ENCODE data around the gene GKN1. TPM values are rescaled to one million over a fixed set of nuclear protein-coding genes. Genes with fewer than 3 reads are reported as not detected.
A peak's percentile ranks its signal among the peaks of the same experiment; 100 is the strongest.

Gene GKN1
- total and polyA plus RNA-seq, 2 donors (not counting 1 experiment from before 2014, with no cell fraction given) = not detected

- Histone ChIP-seq H3K27ac (ENCODE audit: insufficient read depth, low read length) (no peak overlapping the region), H3K36me3 (ENCODE audit: control insufficient read depth, insufficient read depth, low read length) (no peaks in the 10 kb centered on the region), H4K20me1 (ENCODE audit: control insufficient read depth, extremely low read depth, insufficient read depth, low read length) (no peaks in the 10 kb centered on the region), H3K4me3 (replicated peaks in 1 of 4; ENCODE audit: control extremely low read depth in 1 of 4, insufficient read depth in 1 of 4, low read depth in 3 of 4, low read length in 4 of 4) (no peak overlapping the region), H3K9me3 (ENCODE audit: control insufficient read depth, insufficient read depth, low read depth, low read length) (no peaks in the 10 kb centered on the region), H3K4me2 (ENCODE audit: extremely low read depth, insufficient read depth, low read length) (no peak overlapping the region), H3K4me1 (ENCODE audit: control insufficient read depth, extremely low read depth, insufficient read depth, low read length) (no peaks in the 10 kb centered on the region), H3K9ac (ENCODE audit: insufficient read depth, low read length) (no peak overlapping the region), H3K79me2 (ENCODE audit: control insufficient read depth, insufficient read depth, low read length) (no peaks in the 10 kb centered on the region), H3K27me3 (ENCODE audit: control insufficient read depth, insufficient read depth, low read length) (peaks cover 10% of the 10 kb centered on the region), H2AFZ (ENCODE audit: low read length) (no peak overlapping the region)
- TF ChIP-seq EZH2 (IDR thresholded peaks at IDR 0.05; ENCODE audit: low read length, missing control alignments) (no peak), CTCF (conservative IDR thresholded peaks at IDR 0.05 in 1 of 2, IDR thresholded peaks at IDR 0.05 in 1 of 2; ENCODE audit: low read depth in 1 of 2, low read length in 2 of 2) (no peak)
- no peak for DNase-seq (ENCODE audit: low read depth in 2 of 2)
These were observed 43.2 kb upstream of the GKN1 start for GRCh38 chr2:68931149-68931711.

- no peaks in the 10 kb centered on the region for H3K79me2 ChIP-seq (ENCODE audit: control insufficient read depth, insufficient read depth, low read length)
- H3K9me3 ChIP-seq (ENCODE audit: control insufficient read depth, insufficient read depth, low read depth, low read length) = no peaks in the 10 kb centered on the region
- peak in 1 of 2 donors; percentile 63 for DNase-seq (ENCODE audit: low read depth in 2 of 2)
- no peak overlapping the region for H3K9ac ChIP-seq (ENCODE audit: insufficient read depth, low read length)
- no peaks in the 10 kb centered on the region for H3K4me1 ChIP-seq (ENCODE audit: control insufficient read depth, extremely low read depth, insufficient read depth, low read length)
- peaks cover 8% of the 10 kb centered on the region for H3K27me3 ChIP-seq (ENCODE audit: control insufficient read depth, insufficient read depth, low read length)
- no peak overlapping the region for H3K27ac ChIP-seq (ENCODE audit: insufficient read depth, low read length)
- H3K4me2 ChIP-seq (ENCODE audit: extremely low read depth, insufficient read depth, low read length) = no peak overlapping the region
- H2AFZ ChIP-seq (ENCODE audit: low read length) = no peak overlapping the region
- H3K4me3 ChIP-seq (replicated peaks in 1 of 4; ENCODE audit: control extremely low read depth in 1 of 4, insufficient read depth in 1 of 4, low read depth in 3 of 4, low read length in 4 of 4) = no peak overlapping the region
- H3K36me3 ChIP-seq (ENCODE audit: control insufficient read depth, insufficient read depth, low read length) = no peaks in the 10 kb centered on the region
- H4K20me1 ChIP-seq (ENCODE audit: control insufficient read depth, extremely low read depth, insufficient read depth, low read length) = no peaks in the 10 kb centered on the region
- no peak for TF ChIP-seq CTCF (conservative IDR thresholded peaks at IDR 0.05 in 1 of 2, IDR thresholded peaks at IDR 0.05 in 1 of 2; ENCODE audit: low read depth in 1 of 2, low read length in 2 of 2)
- TF ChIP-seq EZH2 (IDR thresholded peaks at IDR 0.05; ENCODE audit: low read length, missing control alignments) = no peak
These were observed 42.6 kb upstream of the GKN1 start for GRCh38 chr2:68931799-68932198.

DNA sequence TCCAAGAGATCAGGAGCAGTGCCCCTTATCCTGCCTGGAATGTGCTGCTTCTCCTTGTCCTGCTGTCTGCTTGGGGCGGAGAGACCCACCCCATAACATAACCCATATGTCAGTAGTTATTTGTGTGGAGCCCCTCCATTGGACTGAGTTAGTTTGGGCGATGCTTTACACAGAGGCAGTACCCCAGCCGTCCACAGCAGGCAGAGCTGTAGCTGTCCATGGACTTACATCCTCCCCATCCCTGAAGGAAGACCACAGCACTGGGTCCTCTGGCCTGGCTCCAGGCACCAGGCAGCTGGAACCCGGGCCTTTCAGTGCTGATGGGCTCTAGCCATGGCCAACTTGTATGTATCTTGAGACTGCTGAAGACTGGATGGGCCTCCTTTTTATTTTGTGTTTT, 42.0 kb upstream of the GKN1 start:
- no peak overlapping the region for H3K27ac ChIP-seq (ENCODE audit: insufficient read depth, low read length)
- H2AFZ ChIP-seq (ENCODE audit: low read length) = no peak overlapping the region
- H3K4me1 ChIP-seq (ENCODE audit: control insufficient read depth, extremely low read depth, insufficient read depth, low read length) = no peaks in the 10 kb centered on the region
- no peaks in the 10 kb centered on the region for H3K36me3 ChIP-seq (ENCODE audit: control insufficient read depth, insufficient read depth, low read length)
- peaks cover 8% of the 10 kb centered on the region for H3K27me3 ChIP-seq (ENCODE audit: control insufficient read depth, insufficient read depth, low read length)
- no peaks in the 10 kb centered on the region for H3K9me3 ChIP-seq (ENCODE audit: control insufficient read depth, insufficient read depth, low read depth, low read length)
- no peak overlapping the region for H3K9ac ChIP-seq (ENCODE audit: insufficient read depth, low read length)
- no peaks in the 10 kb centered on the region for H4K20me1 ChIP-seq (ENCODE audit: control insufficient read depth, extremely low read depth, insufficient read depth, low read length)
- no peak for DNase-seq (ENCODE audit: low read depth in 2 of 2)
- TF ChIP-seq CTCF (conservative IDR thresholded peaks at IDR 0.05 in 1 of 2, IDR thresholded peaks at IDR 0.05 in 1 of 2; ENCODE audit: low read depth in 1 of 2, low read length in 2 of 2) (no peak), EZH2 (IDR thresholded peaks at IDR 0.05; ENCODE audit: low read length, missing control alignments) (no peak)
- no peak overlapping the region for H3K4me3 ChIP-seq (replicated peaks in 1 of 4; ENCODE audit: control extremely low read depth in 1 of 4, insufficient read depth in 1 of 4, low read depth in 3 of 4, low read length in 4 of 4)
- no peaks in the 10 kb centered on the region for H3K79me2 ChIP-seq (ENCODE audit: control insufficient read depth, insufficient read depth, low read length)
- H3K4me2 ChIP-seq (ENCODE audit: extremely low read depth, insufficient read depth, low read length) = no peak overlapping the region

Data from fibroblast of lung (primary cell).